Stromal cell of bone marrow (primary cell): ENCODE measurements around the gene NXPH1.

Source experiments
- DNase-seq: peaks from one replicate; pipeline ENCODE4 v3.0.0-alpha.2; 2012; ENCODE audit warnings: low read depth

NXPH1 gene

GRCh38 chr7:8507566-8507965 lies 74.2 kb downstream of the NXPH1 start:
- DNase-seq, result no peak

- DNase-seq, result no peak
These were observed 76.2 kb downstream of the NXPH1 start for GRCh38 chr7:8509621-8510020.

- no peak for DNase-seq
These were observed 78.4 kb downstream of the NXPH1 start for GRCh38 chr7:8511855-8512254.

- DNase-seq, result no peak
These were observed 81.5 kb downstream of the NXPH1 start for GRCh38 chr7:8514781-8515519.

GRCh38 chr7:8515640-8516185 lies 82.3 kb downstream of the NXPH1 start:
- no peak for DNase-seq

GRCh38 chr7:8516976-8517375 lies 83.6 kb downstream of the NXPH1 start:
- DNase-seq, result no peak

- DNase-seq, result no peak
These were observed 94.9 kb downstream of the NXPH1 start for GRCh38 chr7:8528311-8528710.

GRCh38 chr7:8531991-8532515 lies 98.6 kb downstream of the NXPH1 start:
- no peak for DNase-seq

- no peak for DNase-seq
These were observed 103.0 kb downstream of the NXPH1 start for GRCh38 chr7:8536431-8536830.

- no peak for DNase-seq
These were observed 115.6 kb downstream of the NXPH1 start for GRCh38 chr7:8549046-8549445.

- DNase-seq, result no peak
These were observed 127.1 kb downstream of the NXPH1 start for GRCh38 chr7:8560501-8560900.

GRCh38 chr7:8561449-8561848 lies 128.0 kb downstream of the NXPH1 start:
- DNase-seq, result no peak

GRCh38 chr7:8564281-8564680 lies 130.9 kb downstream of the NXPH1 start:
- no peak for DNase-seq

GRCh38 chr7:8566016-8566415 lies 132.6 kb downstream of the NXPH1 start:
- DNase-seq, result no peak

GRCh38 chr7:8567626-8568025 lies 134.2 kb downstream of the NXPH1 start:
- no peak for DNase-seq

- DNase-seq, result no peak
These were observed 146.3 kb downstream of the NXPH1 start for GRCh38 chr7:8579661-8580194.

- DNase-seq, result no peak
These were observed 148.4 kb downstream of the NXPH1 start for GRCh38 chr7:8581842-8582241.

GRCh38 chr7:8582728-8583127 lies 149.3 kb downstream of the NXPH1 start:
- DNase-seq, result no peak

- DNase-seq, result no peak
These were observed 152.2 kb downstream of the NXPH1 start for GRCh38 chr7:8585591-8585990.

GRCh38 chr7:8590225-8590624 lies 156.8 kb downstream of the NXPH1 start:
- no peak for DNase-seq

GRCh38 chr7:8590791-8591190 lies 157.4 kb downstream of the NXPH1 start:
- DNase-seq, result no peak

- DNase-seq, result no peak
These were observed 157.9 kb downstream of the NXPH1 start for GRCh38 chr7:8591289-8591688.

- DNase-seq, result no peak
These were observed 158.8 kb downstream of the NXPH1 start for GRCh38 chr7:8592167-8592566.

- no peak for DNase-seq
These were observed 160.7 kb downstream of the NXPH1 start for GRCh38 chr7:8594115-8594514.
